ENCODE results near the gene SERPINB12. TPM values are rescaled to one million over a fixed set of nuclear protein-coding genes. Genes with fewer than 3 reads are reported as not detected.

The SERPINB12 gene
- total RNA-seq, 1 donor from 2014 or later: 0.32 TPM

DNA sequence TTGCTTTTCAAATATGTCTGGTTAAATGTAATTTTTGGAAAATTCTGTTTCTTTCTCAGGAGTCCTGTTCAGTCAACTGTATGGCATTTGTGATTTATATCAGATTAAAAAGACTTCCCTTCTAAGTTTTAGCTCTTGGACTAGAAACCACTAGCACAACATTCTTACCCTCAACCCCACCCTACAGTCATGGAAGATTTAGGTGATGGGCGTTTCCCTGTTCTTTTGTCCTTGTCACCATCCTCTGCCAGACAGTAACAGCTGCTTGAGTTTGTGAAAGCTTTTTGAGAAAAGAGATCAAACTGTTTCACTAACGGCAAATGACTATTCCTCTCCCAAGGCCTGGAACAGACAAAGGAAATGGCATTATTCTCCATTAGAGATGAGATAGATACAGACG is 33.6 kb upstream of the SERPINB12 start:
- H3K9me3 ChIP-seq: no peaks in the 10 kb centered on the region
- intact Hi-C loops (cut with DNase I): no loop called here
- H3K27me3 ChIP-seq: no peaks in the 10 kb centered on the region
- TF ChIP-seq, protein P1, sequence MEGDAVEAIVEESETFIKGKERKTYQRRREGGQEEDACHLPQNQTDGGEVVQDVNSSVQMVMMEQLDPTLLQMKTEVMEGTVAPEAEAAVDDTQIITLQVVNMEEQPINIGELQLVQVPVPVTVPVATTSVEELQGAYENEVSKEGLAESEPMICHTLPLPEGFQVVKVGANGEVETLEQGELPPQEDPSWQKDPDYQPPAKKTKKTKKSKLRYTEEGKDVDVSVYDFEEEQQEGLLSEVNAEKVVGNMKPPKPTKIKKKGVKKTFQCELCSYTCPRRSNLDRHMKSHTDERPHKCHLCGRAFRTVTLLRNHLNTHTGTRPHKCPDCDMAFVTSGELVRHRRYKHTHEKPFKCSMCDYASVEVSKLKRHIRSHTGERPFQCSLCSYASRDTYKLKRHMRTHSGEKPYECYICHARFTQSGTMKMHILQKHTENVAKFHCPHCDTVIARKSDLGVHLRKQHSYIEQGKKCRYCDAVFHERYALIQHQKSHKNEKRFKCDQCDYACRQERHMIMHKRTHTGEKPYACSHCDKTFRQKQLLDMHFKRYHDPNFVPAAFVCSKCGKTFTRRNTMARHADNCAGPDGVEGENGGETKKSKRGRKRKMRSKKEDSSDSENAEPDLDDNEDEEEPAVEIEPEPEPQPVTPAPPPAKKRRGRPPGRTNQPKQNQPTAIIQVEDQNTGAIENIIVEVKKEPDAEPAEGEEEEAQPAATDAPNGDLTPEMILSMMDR (IDR thresholded peaks at IDR 0.05): no peak
- H3K36me3 ChIP-seq: no peaks in the 10 kb centered on the region
- H3K4me1 ChIP-seq: no peaks in the 10 kb centered on the region
- no peak for DNase-seq (ENCODE audit: low spot score in 2 of 2)
- no peak overlapping the region for H3K4me3 ChIP-seq
- H3K27ac ChIP-seq: no peak overlapping the region

DNA sequence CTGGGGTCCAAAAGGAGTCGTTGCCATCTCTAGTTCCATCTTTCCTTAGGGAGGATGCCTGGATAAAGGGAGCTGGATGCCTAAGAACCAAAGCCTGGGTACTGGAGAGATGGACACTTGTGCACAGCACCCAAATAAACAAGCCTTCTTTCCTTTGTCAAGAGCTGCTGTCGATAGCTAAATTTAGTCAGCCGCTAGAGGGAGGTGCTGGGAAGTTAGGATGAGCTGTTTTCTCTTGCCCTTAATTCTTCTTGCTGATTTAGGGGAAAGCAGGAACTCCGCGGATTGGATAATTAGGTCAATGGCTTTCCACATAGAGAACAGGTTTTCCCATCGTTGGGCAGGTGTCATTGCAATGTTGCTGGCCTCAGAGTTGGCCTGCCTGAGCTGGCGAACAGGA is 30.9 kb upstream of the SERPINB12 start:
- Histone ChIP-seq H3K9me3 (no peaks in the 10 kb centered on the region), H3K36me3 (no peaks in the 10 kb centered on the region), H3K27me3 (no peaks in the 10 kb centered on the region), H3K4me1 (no peaks in the 10 kb centered on the region), H3K4me3 (no peak overlapping the region), H3K27ac (no peak overlapping the region)
- DNase-seq (ENCODE audit: low spot score in 2 of 2): no peak
- TF ChIP-seq, protein P1 (IDR thresholded peaks at IDR 0.05): no peak
- intact Hi-C loops (cut with DNase I): no loop called here

DNA sequence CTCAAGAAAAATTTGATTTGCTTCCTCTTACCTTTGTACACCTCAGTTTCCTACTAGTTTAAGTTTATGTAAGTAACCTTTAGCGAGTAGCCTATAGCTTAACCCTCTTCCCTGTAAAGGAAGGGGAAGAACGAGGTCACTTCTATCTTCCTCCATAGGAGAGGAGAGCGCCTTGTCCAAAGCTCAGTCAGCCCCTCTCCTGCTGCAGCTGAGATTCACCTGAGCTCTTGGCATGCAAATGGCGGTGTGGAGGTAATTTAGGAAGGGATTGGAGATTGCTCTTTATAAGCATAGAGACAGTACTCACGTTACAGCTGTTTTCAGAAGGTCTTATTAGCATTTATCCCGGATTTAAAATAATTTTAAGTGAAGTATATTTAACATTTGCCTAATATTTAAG is 27.8 kb upstream of the SERPINB12 start:
- Histone ChIP-seq H3K4me3 (no peak overlapping the region), H3K27me3 (no peaks in the 10 kb centered on the region), H3K4me1 (no peaks in the 10 kb centered on the region), H3K36me3 (no peaks in the 10 kb centered on the region), H3K27ac (no peak overlapping the region), H3K9me3 (no peaks in the 10 kb centered on the region)
- no peak for DNase-seq (ENCODE audit: low spot score in 2 of 2)
- intact Hi-C loops (cut with DNase I): no loop called here
- TF ChIP-seq, protein P1 (IDR thresholded peaks at IDR 0.05): no peak

DNA sequence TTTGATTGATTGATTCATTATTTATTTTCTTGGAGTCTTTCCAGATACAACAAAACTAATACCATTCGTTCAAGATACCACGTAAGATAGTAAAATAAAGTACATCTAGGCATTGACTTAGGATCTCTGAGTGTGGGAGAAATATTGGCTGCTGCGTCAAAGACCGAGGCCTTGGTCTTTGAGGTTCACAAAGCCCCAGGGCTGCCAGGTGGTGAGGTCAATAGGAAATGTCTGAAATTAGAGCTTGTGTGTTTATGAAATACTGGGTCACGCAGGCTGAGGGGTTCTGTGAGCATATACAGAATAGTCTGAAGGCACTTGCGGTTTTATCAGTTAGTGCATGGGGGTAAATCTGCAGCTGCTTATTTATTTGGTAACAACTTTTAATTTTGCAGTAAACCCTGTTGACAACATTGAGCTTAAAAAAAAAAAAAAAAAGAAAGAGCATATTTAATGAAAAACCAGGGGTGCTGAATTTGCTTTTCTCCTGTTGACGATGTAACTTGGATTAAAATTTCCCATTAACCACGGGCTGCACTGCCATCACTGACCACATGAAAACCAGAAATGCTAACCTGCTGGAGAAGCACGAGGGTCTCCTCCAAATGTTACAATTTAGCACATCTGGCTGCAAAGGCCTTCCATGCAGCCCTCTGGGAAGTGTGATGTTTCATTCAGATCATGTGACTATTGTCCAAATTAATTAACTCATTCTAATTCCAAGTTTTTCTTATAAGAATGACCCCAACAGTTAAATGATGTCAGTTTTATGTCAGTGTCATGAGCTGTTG is 27.1 kb upstream of the SERPINB12 start:
- intact Hi-C loops (cut with DNase I): no loop called here
- no peak overlapping the region for H3K4me3 ChIP-seq
- no peaks in the 10 kb centered on the region for H3K9me3 ChIP-seq
- no peaks in the 10 kb centered on the region for H3K36me3 ChIP-seq
- no peaks in the 10 kb centered on the region for H3K4me1 ChIP-seq
- no peak overlapping the region for H3K27ac ChIP-seq
- no peaks in the 10 kb centered on the region for H3K27me3 ChIP-seq
- TF ChIP-seq, protein P1 (IDR thresholded peaks at IDR 0.05): no peak
- DNase-seq (ENCODE audit: low spot score in 2 of 2): no peak

DNA sequence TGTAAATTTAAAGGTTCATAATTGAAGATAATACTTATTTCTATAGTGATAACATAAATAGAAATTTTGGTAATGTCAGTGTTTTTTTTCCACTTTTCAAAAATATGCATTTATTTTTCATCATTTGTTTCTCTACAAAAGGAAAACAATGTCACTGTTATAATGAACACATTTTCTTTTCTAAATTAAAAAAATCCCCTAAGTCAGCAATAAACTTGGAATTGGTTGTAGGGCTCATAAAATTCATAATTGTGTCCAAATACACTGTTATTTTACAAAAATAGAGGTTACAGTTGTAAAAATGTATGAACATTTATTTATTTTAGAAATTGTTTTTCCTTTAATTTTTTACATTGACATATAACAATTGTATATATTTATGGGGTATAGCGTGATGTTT is 26.4 kb upstream of the SERPINB12 start:
- no peak for DNase-seq (ENCODE audit: low spot score in 2 of 2)
- intact Hi-C loops (cut with DNase I): no loop called here
- Histone ChIP-seq H3K27me3 (no peaks in the 10 kb centered on the region), H3K4me3 (no peak overlapping the region), H3K36me3 (no peaks in the 10 kb centered on the region), H3K9me3 (no peaks in the 10 kb centered on the region), H3K27ac (no peak overlapping the region), H3K4me1 (no peaks in the 10 kb centered on the region)
- TF ChIP-seq, protein P1 (IDR thresholded peaks at IDR 0.05): no peak

All from ascending aorta (tissue), 2 donors.